ENCODE results near the gene MEI1. TPM values are rescaled to one million over a fixed set of nuclear protein-coding genes. Genes with fewer than 3 reads are reported as not detected.

The MEI1 gene
- total and polyA plus RNA-seq, 2 donors (not counting 1 experiment from before 2014, with no cell fraction given): 50.1 to 64.8 TPM

- Histone ChIP-seq H4K20me1 (ENCODE audit: control insufficient read depth, insufficient read depth, low read length, poor library complexity, severe bottlenecking) (peaks cover 4% of the 10 kb centered on the region), H3K4me1 (ENCODE audit: control insufficient read depth in 2 of 2, insufficient read depth in 2 of 2, low read length in 2 of 2) (peaks cover 20 to 36% of the 10 kb centered on the region in 2 donors), H3K27ac (ENCODE audit: low read length in 2 of 2) (peak within 1 kb of the TSS; percentile 99 to 100), H3K27me3 (replicated peaks in 1 of 4; ENCODE audit: control extremely low read depth in 1 of 4, control insufficient read depth in 3 of 4, insufficient read depth in 4 of 4, low read length in 3 of 4) (no peaks in the 10 kb centered on the region), H3K36me3 (replicated peaks in 1 of 2; ENCODE audit: control extremely low read depth in 1 of 2, control insufficient read depth in 1 of 2, extremely low read depth in 1 of 2, insufficient read depth in 2 of 2, low read length in 1 of 2) (peaks cover 0 to 18% of the 10 kb centered on the region in 2 experiments), H3K9ac (ENCODE audit: low read length) (peak within 1 kb of the TSS; percentile 97), H3K79me2 (ENCODE audit: control insufficient read depth, insufficient read depth, low read length) (peaks cover 49% of the 10 kb centered on the region), H3K4me3 (ENCODE audit: control extremely low read depth in 1 of 5, extremely low read depth in 1 of 5, insufficient read depth in 1 of 5, low read depth in 2 of 5, low read length in 4 of 5) (peak within 1 kb of the TSS; percentile 49 to 92 (median 90)), H3K9me3 (ENCODE audit: control extremely low read depth in 1 of 3, control insufficient read depth in 2 of 3, insufficient read depth in 1 of 3, low read length in 2 of 3) (no peaks in the 10 kb centered on the region), H2AFZ (ENCODE audit: insufficient read depth, low read depth, low read length, poor library complexity, severe bottlenecking) (peak within 1 kb of the TSS; percentile 59), H3K4me2 (replicated peaks; ENCODE audit: low read depth, low read length, poor library complexity, severe bottlenecking) (peak within 1 kb of the TSS; percentile 92)
- ChIA-PET CTCF (interaction anchor here (0.7 to 4.8 kb wide), 16 partner anchors 9 to 135 kb away, joined by 3 to 40 read pairs (median 4); partner anchors contain the start of genes MEI1, SHISA8 and TNFRSF13C), POLR2A (interaction anchor here (0.5 to 4.6 kb wide), 27 partner anchors 8 to 881 kb away, joined by 3 to 64 read pairs (median 4); partner anchors contain the start of genes CCDC134, CENPM, NDUFA6 and SMIM45)
- ATAC-seq (ENCODE audit: low read depth): peak; percentile 86
- WGBS (ENCODE audit: insufficient coverage): under 1% methylated on average over 75 of the region's 75 CpGs
- TF ChIP-seq EZH2 (IDR thresholded peaks at IDR 0.05; ENCODE audit: borderline replicate concordance, insufficient read depth, low read depth, low read length, poor library complexity, severe bottlenecking): no peak
- TF ChIP-seq, protein P1, sequence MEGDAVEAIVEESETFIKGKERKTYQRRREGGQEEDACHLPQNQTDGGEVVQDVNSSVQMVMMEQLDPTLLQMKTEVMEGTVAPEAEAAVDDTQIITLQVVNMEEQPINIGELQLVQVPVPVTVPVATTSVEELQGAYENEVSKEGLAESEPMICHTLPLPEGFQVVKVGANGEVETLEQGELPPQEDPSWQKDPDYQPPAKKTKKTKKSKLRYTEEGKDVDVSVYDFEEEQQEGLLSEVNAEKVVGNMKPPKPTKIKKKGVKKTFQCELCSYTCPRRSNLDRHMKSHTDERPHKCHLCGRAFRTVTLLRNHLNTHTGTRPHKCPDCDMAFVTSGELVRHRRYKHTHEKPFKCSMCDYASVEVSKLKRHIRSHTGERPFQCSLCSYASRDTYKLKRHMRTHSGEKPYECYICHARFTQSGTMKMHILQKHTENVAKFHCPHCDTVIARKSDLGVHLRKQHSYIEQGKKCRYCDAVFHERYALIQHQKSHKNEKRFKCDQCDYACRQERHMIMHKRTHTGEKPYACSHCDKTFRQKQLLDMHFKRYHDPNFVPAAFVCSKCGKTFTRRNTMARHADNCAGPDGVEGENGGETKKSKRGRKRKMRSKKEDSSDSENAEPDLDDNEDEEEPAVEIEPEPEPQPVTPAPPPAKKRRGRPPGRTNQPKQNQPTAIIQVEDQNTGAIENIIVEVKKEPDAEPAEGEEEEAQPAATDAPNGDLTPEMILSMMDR (IDR thresholded peaks at IDR 0.05): no peak
- peak; percentile 99 for DNase-seq
- peak within 1 kb of the TSS; percentile 96 for H3K4me3 Mint-ChIP-seq
- no peaks in the 10 kb centered on the region for H3K9me3 Mint-ChIP-seq (ENCODE audit: insufficient read depth)
- H3K27ac Mint-ChIP-seq: peak within 1 kb of the TSS; percentile 99
- intact Hi-C loops (cut with micrococcal nuclease): loop anchor here (1.0 to 2.0 kb wide), 11 partner anchors 10 to 258 kb away; partner anchors contain the start of genes CCDC134, NDUFA6, SMDT1 and WBP2NL
- peaks cover 55% of the 10 kb centered on the region for H3K4me1 Mint-ChIP-seq
- H3K27me3 Mint-ChIP-seq: no peaks in the 10 kb centered on the region
These were observed 133.5 kb downstream of the MEI1 start, which contains the start of gene SREBF2 for GRCh38 chr22:41832553-41833368. Gene SREBF2 (plus strand): TSS chr22:41833105. CDS start chr22:41833271, 166 bp downstream.

Measured in B cell (primary cell).